HEK293 (cell line): ENCODE data around the gene POU2AF3.

Experiments
- CTCF ChIP-seq: fragments of 450-650 bp; formaldehyde crosslinking; IDR thresholded peaks from 2 replicates; pipeline ENCODE4 v1.5.1; 2016; ENCODE audit warnings: missing biosample characterization, missing genetic modification characterization
- KLF9 ChIP-seq: fragments of 450-650 bp; formaldehyde crosslinking; IDR thresholded peaks from 2 replicates; pipeline ENCODE4 v1.5.1; 2016; ENCODE audit warnings: missing biosample characterization, missing genetic modification characterization, low read depth
- MYNN ChIP-seq: fragments of 450-650 bp; formaldehyde crosslinking; IDR thresholded peaks from 2 replicates; pipeline ENCODE4 v1.5.1; 2016; ENCODE audit warnings: missing biosample characterization, missing genetic modification characterization, borderline replicate concordance
- REST ChIP-seq: fragments of 450-650 bp; formaldehyde crosslinking; IDR thresholded peaks from 2 replicates; pipeline ENCODE4 v1.5.1; 2016; ENCODE audit warnings: missing biosample characterization, missing genetic modification characterization
- YY1 ChIP-seq: fragments of 450-650 bp; formaldehyde crosslinking; IDR thresholded peaks from 2 replicates; pipeline ENCODE4 v1.5.1; 2018; ENCODE audit warnings: missing biosample characterization, missing genetic modification characterization
- ZBTB8A ChIP-seq: fragments of 450-650 bp; formaldehyde crosslinking; IDR thresholded peaks from 2 replicates; pipeline ENCODE4 v1.5.1; 2016; ENCODE audit warnings: missing biosample characterization, missing genetic modification characterization
- ZNF335 ChIP-seq: fragments of 450-650 bp; formaldehyde crosslinking; conservative IDR thresholded peaks from 2 replicates; pipeline ENCODE4 v1.5.1; 2016; ENCODE audit warnings: missing biosample characterization, missing genetic modification characterization
- ZNF510 ChIP-seq: fragments of 450-650 bp; formaldehyde crosslinking; IDR thresholded peaks from 2 replicates; pipeline ENCODE4 v1.5.1; 2018; ENCODE audit warnings: mild to moderate bottlenecking, missing genetic modification characterization, missing biosample characterization; ENCODE audit not compliant: insufficient replicate concordance
- ZNF580 ChIP-seq: fragments of 450-650 bp; formaldehyde crosslinking; IDR thresholded peaks from 2 replicates; pipeline ENCODE4 v1.5.1; 2016; ENCODE audit warnings: missing biosample characterization, missing genetic modification characterization
- ZNF626 ChIP-seq: fragments of 450-650 bp; sonication (Bioruptor Pico); formaldehyde crosslinking; IDR thresholded peaks from 2 replicates; pipeline ENCODE4 v1.5.1; 2018; ENCODE audit warnings: missing biosample characterization, missing genetic modification characterization, inconsistent platforms
- ZNF658 ChIP-seq: fragments of 450-650 bp; formaldehyde crosslinking; IDR thresholded peaks from 2 replicates; pipeline ENCODE4; 2016; ENCODE audit warnings: missing biosample characterization, missing genetic modification characterization
- ZNF707 ChIP-seq: fragments of 450-650 bp; formaldehyde crosslinking; IDR thresholded peaks from 2 replicates; pipeline ENCODE4 v1.5.1; 2016; ENCODE audit warnings: missing biosample characterization, missing genetic modification characterization

GRCh38 chr11:111335549-111335948, 37.2 kb downstream of the POU2AF3 start:
- no peak for TF ChIP-seq YY1
- TF ChIP-seq ZNF335 (tag by site-specific recombination) = no peak
- no peak for TF ChIP-seq ZBTB8A (tag by site-specific recombination)
- no peak for TF ChIP-seq ZNF626 (tag by site-specific recombination)
- no peak for TF ChIP-seq ZNF707 (tag by site-specific recombination)
- TF ChIP-seq MYNN (tag by site-specific recombination) = no peak
- TF ChIP-seq ZNF658 (tag by site-specific recombination) = no peak
- no peak for TF ChIP-seq ZNF510 (tag by site-specific recombination)
- TF ChIP-seq CTCF (tag by site-specific recombination) = no peak
- no peak for TF ChIP-seq ZNF580 (tag by site-specific recombination)
- TF ChIP-seq REST (tag by site-specific recombination) = no peak
- no peak for TF ChIP-seq KLF9 (tag by site-specific recombination)
